ENCODE data around the gene FOXA2. TPM values are rescaled to one million over a fixed set of nuclear protein-coding genes. Genes with fewer than 3 reads are reported as not detected.

FOXA2 gene
- total and polyA plus RNA-seq, 9 of the 15 experiments (the other 6 are each of a cell fraction or from before 2014, with no cell fraction given) = 0.10 to 1.0 (median 0.25) TPM

GRCh38 chr20:22629927-22630326 is 45.6 kb upstream of the FOXA2 start:
- DNase-seq (ENCODE audit: extremely low read depth in 1 of 4, low spot score in 3 of 4) = no peak
- no peaks in the 10 kb centered on the region for H3K27me3 ChIP-seq (ENCODE audit: control insufficient read depth in 2 of 2, insufficient read depth in 2 of 2, low read length in 2 of 2)
- POLR2A ChIA-PET = interaction anchor here (0.7 kb wide), 1 partner anchor 21 kb away, joined by 4 read pairs; no protein-coding TSS in a partner anchor
- BruUV-seq (replicated peaks) = no TSS peak
- no peaks in the 10 kb centered on the region for H3K4me1 ChIP-seq (replicated peaks in 1 of 2; ENCODE audit: control insufficient read depth in 2 of 2, insufficient read depth in 2 of 2, low read length in 2 of 2)
- no peak for FAIRE-seq
- no peaks in the 10 kb centered on the region for H3K36me3 ChIP-seq (ENCODE audit: control insufficient read depth, insufficient read depth, low read length)
- H3K27ac ChIP-seq (ENCODE audit: extremely low read depth, low read depth, low read length) = no peak overlapping the region
- TF ChIP-seq ZNF282 (CRISPR knock-in tag; IDR thresholded peaks at IDR 0.05) (no peak), ZBTB17 (CRISPR knock-in tag; IDR thresholded peaks at IDR 0.05) (no peak), CSDE1 (IDR thresholded peaks at IDR 0.05) (no peak), AFF1 (IDR thresholded peaks at IDR 0.05; ENCODE audit: low read depth in 1 of 2, partially characterized antibody in 2 of 2) (no peak), RAD21 (CRISPR knock-in tag; conservative IDR thresholded peaks at IDR 0.05 in 1 of 2, IDR thresholded peaks at IDR 0.05 in 1 of 2) (no peak), THRAP3 (IDR thresholded peaks at IDR 0.05; ENCODE audit: borderline replicate concordance) (no peak), ERF (CRISPR knock-in tag; IDR thresholded peaks at IDR 0.05) (no peak), TRIM28 (IDR thresholded peaks at IDR 0.05) (no peak), NR2C2 (CRISPR knock-in tag; IDR thresholded peaks at IDR 0.05) (no peak), NR2C2 (tag; IDR thresholded peaks at IDR 0.05) (no peak), EP400 (IDR thresholded peaks at IDR 0.05) (no peak), ZNF395 (CRISPR knock-in tag; IDR thresholded peaks at IDR 0.05) (no peak), NUFIP1 (IDR thresholded peaks at IDR 0.05; ENCODE audit: partially characterized antibody) (no peak), KDM1A (IDR thresholded peaks at IDR 0.05) (no peak)
- ATAC-seq = no peak
- no peak overlapping the region for H3K9ac ChIP-seq (ENCODE audit: insufficient read depth in 1 of 2, low read depth in 2 of 2, low read length in 2 of 2)
- H3K9me3 ChIP-seq (replicated peaks; ENCODE audit: control insufficient read depth, insufficient read depth, low read depth, low read length) = no peaks in the 10 kb centered on the region
- H3K79me2 ChIP-seq (ENCODE audit: control insufficient read depth, insufficient read depth, low read length) = no peaks in the 10 kb centered on the region
- no peaks in the 10 kb centered on the region for H3K9me1 ChIP-seq (ENCODE audit: control insufficient read depth, insufficient read depth, low read length)
- 0% methylated on average over 2 of the region's 2 CpGs for WGBS (ENCODE audit: insufficient coverage, low coverage, missing lambda C conversion rate)
- no peak overlapping the region for H2AFZ ChIP-seq (ENCODE audit: low read depth, low read length)
- in situ Hi-C loops (cut with MboI) (no loop called here), intact Hi-C loops (cut with micrococcal nuclease) (no loop called here)
- CTCF ChIA-PET (ENCODE audit: low intra/inter-chr PET ratio) = no interaction called here
- H4K20me1 ChIP-seq (replicated peaks; ENCODE audit: control insufficient read depth, insufficient read depth, low read length) = no peaks in the 10 kb centered on the region
- no peak overlapping the region for H3K4me3 ChIP-seq
- H3K4me2 ChIP-seq (ENCODE audit: insufficient read depth, low read length) = no peak overlapping the region

All from K562 (cell line).